ENCODE measurements around the gene TMEM207.

Gene TMEM207

DNA sequence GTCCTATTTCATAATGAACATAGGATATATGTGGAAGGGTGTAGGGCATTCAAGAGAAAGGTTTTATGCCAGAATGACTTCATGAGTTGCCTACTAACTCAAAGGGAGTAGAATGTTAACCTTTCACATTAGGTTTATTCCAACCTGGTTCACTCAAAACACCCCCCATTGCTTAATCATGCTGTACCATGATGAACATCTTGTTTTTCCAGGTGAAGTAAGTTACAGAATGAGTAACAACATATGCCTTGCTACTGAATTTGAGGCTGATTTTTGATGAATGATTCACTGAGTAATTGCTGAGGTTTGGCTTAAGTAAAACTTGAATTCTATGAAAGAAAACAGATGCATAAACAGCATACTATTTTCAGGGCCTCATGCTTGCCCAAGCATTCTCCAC lies 67.6 kb downstream of the TMEM207 start:
- no peak for DNase-seq

DNA sequence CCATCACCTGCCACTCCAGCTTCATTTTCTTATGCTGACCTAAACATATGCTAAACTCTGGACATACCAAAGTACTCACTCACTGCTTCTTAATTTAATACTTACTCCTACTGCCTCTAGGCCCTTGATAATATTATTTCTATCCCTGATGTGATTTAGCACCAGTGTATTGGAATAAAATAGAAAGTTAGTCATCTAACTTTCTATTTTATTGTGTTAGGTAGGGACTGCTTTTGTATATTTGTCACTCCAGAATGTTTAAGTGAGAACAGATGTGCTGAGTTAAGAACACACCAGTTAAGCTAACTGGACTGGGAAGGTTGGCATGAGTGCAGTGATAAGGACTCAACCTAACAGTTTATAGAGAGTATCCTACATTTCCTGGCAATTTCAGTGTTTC lies 68.3 kb downstream of the TMEM207 start:
- DNase-seq: no peak

DNA sequence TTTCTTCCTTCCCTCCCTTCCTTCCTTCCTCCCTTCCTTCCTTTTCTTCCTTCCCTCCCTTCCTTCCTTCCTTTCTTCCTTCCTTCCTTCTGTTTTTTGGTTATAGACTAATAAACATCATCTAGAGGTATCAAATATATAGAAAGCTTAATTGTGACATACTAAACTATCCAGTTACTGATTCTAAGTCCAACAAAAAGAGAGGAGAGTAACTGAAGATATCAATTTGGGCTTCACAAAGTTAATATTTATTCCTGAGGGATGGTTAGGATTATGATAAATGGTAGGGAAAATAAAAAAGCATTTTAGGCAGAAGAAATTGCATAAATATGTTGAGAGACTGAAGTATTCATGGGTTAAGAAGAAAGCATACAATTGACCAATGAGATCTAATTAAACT lies 69.5 kb downstream of the TMEM207 start:
- DNase-seq: no peak

Data from activated naive CD4-positive, alpha-beta T cell treated with anti-CD3 and anti-CD28 coated beads, Interleukin-2, amount 50 U/mL, for 16 hours (primary cell).